H9 (cell line): ENCODE measurements around the gene PARD3. TPM values are rescaled to one million over a fixed set of nuclear protein-coding genes. Genes with fewer than 3 reads are reported as not detected.
A peak's percentile ranks its signal among the peaks of the same experiment; 100 is the strongest.

Source experiments
- DNase-seq: peaks from one replicate; pipeline ENCODE4 v3.0.0-alpha.2; 2017
- H2AFZ ChIP-seq: one replicate; pipeline ENCODE4 v1.6.1; 2013; ENCODE audit warnings: mild to moderate bottlenecking, low read length, control low read depth, moderate library complexity
- H2AK5ac ChIP-seq: 2 replicates; pipeline ENCODE4 v1.6.1; 2013; ENCODE audit warnings: low read length, control low read depth, mixed read lengths; ENCODE audit not compliant: insufficient read length
- H2BK120ac ChIP-seq: one replicate; pipeline ENCODE4 v1.6.1; 2013; ENCODE audit warnings: low read depth, mild to moderate bottlenecking, low read length, control low read depth, inconsistent platforms; ENCODE audit not compliant: poor library complexity, severe bottlenecking
- H2BK12ac ChIP-seq: 2 replicates; pipeline ENCODE4 v1.6.1; 2013; ENCODE audit warnings: low read length, control low read depth, mixed read lengths, low read depth; ENCODE audit not compliant: insufficient read length
- H2BK15ac ChIP-seq: 2 replicates; pipeline ENCODE4 v1.6.1; 2013; ENCODE audit warnings: low read depth, low read length, control low read depth
- H2BK20ac ChIP-seq: one replicate; pipeline ENCODE4 v1.6.1; 2013; ENCODE audit warnings: low read depth, mild to moderate bottlenecking, low read length, control low read depth, inconsistent platforms; ENCODE audit not compliant: poor library complexity, severe bottlenecking
- H2BK5ac ChIP-seq: 2 replicates; pipeline ENCODE4 v1.6.1; 2013; ENCODE audit warnings: low read length, control low read depth, mixed read lengths; ENCODE audit not compliant: insufficient read length
- H3K14ac ChIP-seq: 2 replicates; pipeline ENCODE4 v1.6.1; 2013; ENCODE audit warnings: low read length, control low read depth; ENCODE audit not compliant: insufficient read depth
- H3K18ac ChIP-seq: 2 replicates; pipeline ENCODE4 v1.6.1; 2013; ENCODE audit warnings: low read depth, mild to moderate bottlenecking, mixed read lengths, low read length, control low read depth; ENCODE audit not compliant: insufficient read length
- H3K23ac ChIP-seq: 2 replicates; pipeline ENCODE4 v1.6.1; 2013; ENCODE audit warnings: low read length, control low read depth, mixed read lengths, low read depth; ENCODE audit not compliant: insufficient read length
- H3K23me2 ChIP-seq: 2 replicates; pipeline ENCODE4 v1.6.1; 2013; ENCODE audit warnings: low read depth, mild to moderate bottlenecking, mixed read lengths, low read length, control low read depth; ENCODE audit not compliant: insufficient read length, poor library complexity, severe bottlenecking
- H3K27ac ChIP-seq: 2 replicates; pipeline ENCODE4 v1.5.1; 2013; ENCODE audit warnings: low read length, control low read depth, mixed read lengths, low read depth; ENCODE audit not compliant: insufficient read length
- H3K27me3 ChIP-seq: 2 replicates; pipeline ENCODE4 v1.6.1; 2013; ENCODE audit warnings: low read length, control low read depth, inconsistent platforms; ENCODE audit not compliant: insufficient read depth
- H3K4ac ChIP-seq: 2 replicates; pipeline ENCODE4 v1.6.1; 2013; ENCODE audit warnings: low read depth, mild to moderate bottlenecking, control low read depth, inconsistent platforms, low read length, moderate library complexity
- H3K4me1 ChIP-seq: 2 replicates; pipeline ENCODE4 v1.6.1; 2013; ENCODE audit warnings: low read length, control low read depth, inconsistent platforms; ENCODE audit not compliant: insufficient read depth
- H3K4me2 ChIP-seq: 2 replicates; pipeline ENCODE4 v1.6.1; 2013; ENCODE audit warnings: low read length, control low read depth, mixed read lengths; ENCODE audit not compliant: insufficient read length, insufficient read depth
- H3K56ac ChIP-seq: 2 replicates; pipeline ENCODE4 v1.6.1; 2013; ENCODE audit warnings: low read depth, mild to moderate bottlenecking, mixed read lengths, low read length, control low read depth; ENCODE audit not compliant: insufficient read length
- H3K79me1 ChIP-seq: 2 replicates; pipeline ENCODE4 v1.6.1; 2013; ENCODE audit warnings: low read depth, mild to moderate bottlenecking, moderate library complexity, low read length, control low read depth, inconsistent platforms; ENCODE audit not compliant: insufficient read depth, poor library complexity, severe bottlenecking
- H3K79me2 ChIP-seq: 2 replicates; pipeline ENCODE4 v1.6.1; 2013; ENCODE audit warnings: low read length, control low read depth, inconsistent platforms; ENCODE audit not compliant: insufficient read depth
- H3K9ac ChIP-seq: 2 replicates; pipeline ENCODE4 v1.6.1; 2013; ENCODE audit warnings: low read length, control low read depth, mixed read lengths; ENCODE audit not compliant: insufficient read length; ENCODE audit errors: extremely low read depth
- H3K9me3 ChIP-seq: one replicate; pipeline ENCODE4 v1.6.1; 2013; ENCODE audit warnings: low read depth, low read length, inconsistent platforms; ENCODE audit not compliant: control insufficient read depth
- H3T11ph ChIP-seq: one replicate; pipeline ENCODE4 v1.6.1; 2013; ENCODE audit warnings: mild to moderate bottlenecking, low read length, control low read depth, inconsistent platforms
- H4K20me1 ChIP-seq: one replicate; pipeline ENCODE4 v1.6.1; 2013; ENCODE audit not compliant: control insufficient read depth, insufficient read length, insufficient read depth
- H4K5ac ChIP-seq: 2 replicates; pipeline ENCODE4 v1.6.1; 2013; ENCODE audit warnings: low read depth, mild to moderate bottlenecking, mixed read lengths, low read length, control low read depth; ENCODE audit not compliant: insufficient read length
- H4K8ac ChIP-seq: replicated peaks from 2 replicates; pipeline ENCODE4 v1.6.1; 2013; ENCODE audit warnings: low read length, control low read depth, mixed read lengths, low read depth; ENCODE audit not compliant: insufficient read length
- H4K91ac ChIP-seq: 2 replicates; pipeline ENCODE4 v1.6.1; 2013; ENCODE audit warnings: low read depth, mild to moderate bottlenecking, moderate library complexity, mixed read lengths, low read length, control low read depth; ENCODE audit not compliant: insufficient read length
- H3K27ac Mint-ChIP-seq, 3 experiments: 2 replicates in 2 of 3; 3 replicates in 1 of 3; pipeline ENCODE4 v1.8.0; 2020 to 2021; ENCODE audit warnings: mixed read lengths in 3 of 3, mild to moderate bottlenecking in 1 of 3, moderate library complexity in 1 of 3
- H3K27me3 Mint-ChIP-seq: 2 replicates; pipeline ENCODE4 v1.8.0; 2021; ENCODE audit warnings: low read depth, mild to moderate bottlenecking, moderate library complexity, mixed read lengths
- H3K36me3 Mint-ChIP-seq, 3 experiments: 2 replicates in 2 of 3; 3 replicates in 1 of 3; pipeline ENCODE4 v1.8.0; 2020 to 2021; ENCODE audit warnings: low read depth in 3 of 3, mixed read lengths in 3 of 3; ENCODE audit not compliant: insufficient read depth in 1 of 3
- H3K4me1 Mint-ChIP-seq, 2 experiments: 2 replicates each; pipeline ENCODE4 v1.8.0; 2020; ENCODE audit warnings: mixed read lengths in 2 of 2
- H3K4me3 Mint-ChIP-seq, 2 experiments: 2 replicates in 1 of 2; 3 replicates in 1 of 2; pipeline ENCODE4 v1.8.0; 2020 to 2021; ENCODE audit warnings: mild to moderate bottlenecking in 2 of 2, mixed read lengths in 2 of 2, moderate library complexity in 1 of 2
- H3K9me3 Mint-ChIP-seq, 2 experiments: 2 replicates in 1 of 2; 3 replicates in 1 of 2; pipeline ENCODE4 v1.8.0; 2020; ENCODE audit warnings: mild to moderate bottlenecking in 2 of 2, mixed read lengths in 2 of 2, moderate library complexity in 1 of 2
- WGBS: extraction: QIAGEN DNeasy Blood & Tissue Kit; methylation state at CpG from one replicate; pipeline ENCODE4 v1.1.7; 2013; ENCODE audit warnings: missing lambda C conversion rate, low lambda C conversion rate, mixed read lengths; ENCODE audit not compliant: insufficient read length; ENCODE audit errors: extremely low coverage; 5-methylcytosine and 5-hydroxymethylcytosine counted together
- total RNA-seq: library from RNA; stranded (reverse); gene quantifications from 2 replicates; pipeline ENCODE4 v1.2.1, GENCODE V29; 2021
- TF ChIP-seq, protein P1 (sequence below): fragments of 200-600 bp; sonication (generic); conservative IDR thresholded peaks from 3 replicates; pipeline ENCODE4 v1.8.0; 2021; ENCODE audit warnings: antibody characterized with exemption, mild to moderate bottlenecking

PARD3 gene
- total RNA-seq, 1 experiment from 2014 or later: 44.7 TPM

DNA sequence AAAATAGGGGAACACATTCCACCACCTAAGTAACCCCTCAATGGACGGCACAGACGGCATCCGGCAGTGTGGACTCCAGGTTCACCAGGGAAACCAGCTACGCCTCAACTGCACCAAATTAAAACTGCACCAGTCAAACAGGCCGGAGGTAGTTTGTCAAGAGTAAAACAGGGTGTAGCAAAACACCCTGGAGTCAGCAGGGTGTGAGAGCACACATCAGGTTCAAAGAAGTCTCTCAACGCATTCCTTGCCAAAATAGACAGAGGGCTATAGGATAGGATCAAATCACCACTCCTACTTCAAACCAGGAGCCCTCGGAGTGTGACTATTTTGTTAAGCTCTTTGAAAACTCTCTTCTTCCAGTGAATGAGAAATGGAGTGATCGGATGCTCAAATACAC, 135.9 kb downstream of the PARD3 start:
- Histone ChIP-seq H3K14ac (no peak overlapping the region; the same call in 1 of the 2 replicates), H3K4ac (no peak overlapping the region), H4K5ac (no peak overlapping the region), H3K56ac (no peak overlapping the region), H3K23me2 (no peaks in the 10 kb centered on the region), H4K20me1 (no peaks in the 10 kb centered on the region), H3K23ac (no peak overlapping the region), H3K9me3 (no peaks in the 10 kb centered on the region), H2BK12ac (no peak overlapping the region), H2AK5ac (no peak overlapping the region), H2BK20ac (no peak overlapping the region), H3K79me1 (peaks cover 13% of the 10 kb centered on the region), H3K4me2 (no peak overlapping the region), H2BK120ac (no peak overlapping the region), H3K9ac (no peak overlapping the region), H3K18ac (no peak overlapping the region), H3K79me2 (peaks cover 14% of the 10 kb centered on the region; the same call in 1 of the 2 replicates), H3K27ac (no peak overlapping the region), H3T11ph (no peak overlapping the region), H2BK15ac (no peak overlapping the region), H4K8ac (no peak overlapping the region), H2AFZ (no peak overlapping the region), H4K91ac (no peak overlapping the region), H3K4me1 (no peaks in the 10 kb centered on the region), H2BK5ac (no peak overlapping the region), H3K27me3 (no peaks in the 10 kb centered on the region)
- no CpG with 5 or more reads among the region's 8 CpGs for WGBS
- Mint-ChIP-seq H3K27me3 (no peaks in the 10 kb centered on the region), H3K4me1 (peaks cover 12 to 15% of the 10 kb centered on the region in 2 experiments), H3K4me3 (no peak overlapping the region), H3K27ac (peak overlapping the region in 2 of 3 experiments; percentile 6 to 88; a peak in 4 of 7 replicates), H3K36me3 (no peaks in the 10 kb centered on the region), H3K9me3 (no peaks in the 10 kb centered on the region)
- TF ChIP-seq, protein P1, sequence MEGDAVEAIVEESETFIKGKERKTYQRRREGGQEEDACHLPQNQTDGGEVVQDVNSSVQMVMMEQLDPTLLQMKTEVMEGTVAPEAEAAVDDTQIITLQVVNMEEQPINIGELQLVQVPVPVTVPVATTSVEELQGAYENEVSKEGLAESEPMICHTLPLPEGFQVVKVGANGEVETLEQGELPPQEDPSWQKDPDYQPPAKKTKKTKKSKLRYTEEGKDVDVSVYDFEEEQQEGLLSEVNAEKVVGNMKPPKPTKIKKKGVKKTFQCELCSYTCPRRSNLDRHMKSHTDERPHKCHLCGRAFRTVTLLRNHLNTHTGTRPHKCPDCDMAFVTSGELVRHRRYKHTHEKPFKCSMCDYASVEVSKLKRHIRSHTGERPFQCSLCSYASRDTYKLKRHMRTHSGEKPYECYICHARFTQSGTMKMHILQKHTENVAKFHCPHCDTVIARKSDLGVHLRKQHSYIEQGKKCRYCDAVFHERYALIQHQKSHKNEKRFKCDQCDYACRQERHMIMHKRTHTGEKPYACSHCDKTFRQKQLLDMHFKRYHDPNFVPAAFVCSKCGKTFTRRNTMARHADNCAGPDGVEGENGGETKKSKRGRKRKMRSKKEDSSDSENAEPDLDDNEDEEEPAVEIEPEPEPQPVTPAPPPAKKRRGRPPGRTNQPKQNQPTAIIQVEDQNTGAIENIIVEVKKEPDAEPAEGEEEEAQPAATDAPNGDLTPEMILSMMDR: no peak
- no peak for DNase-seq
